Caki2 (cell line): ENCODE data around the gene KIAA0825. TPM values are rescaled to one million over a fixed set of nuclear protein-coding genes. Genes with fewer than 3 reads are reported as not detected.

Source experiments
- DNase-seq: peaks from one replicate; pipeline ENCODE4 v3.0.0-alpha.2; 2015; ENCODE audit warnings: low read depth
- in situ Hi-C: cut with HindIII; loops from 2 replicates; pipeline ENCODE4 v1.10.0; 2016; ENCODE audit warnings: low sequenced_read_pairs, low pct_unique_long_range_greater_than_20kb, mixed read lengths
- total RNA-seq: library from RNA; depleted of rRNA; stranded (reverse); fragments of >200 nt; shearing (Covaris generic); gene quantifications from 2 replicates; pipeline ENCODE4 v1.2.3, GENCODE V29; 2014; ENCODE audit warnings: low replicate concordance

The KIAA0825 gene
- total RNA-seq, 1 experiment from 2014 or later: 0.07 TPM

GRCh38 chr5:94308442-94308841 is 310.0 kb downstream of the KIAA0825 start:
- no peak for DNase-seq
- in situ Hi-C loops: no loop called here

- in situ Hi-C loops: no loop called here
- DNase-seq: no peak
Observed at GRCh38 chr5:94304146-94304545, 314.3 kb downstream of the KIAA0825 start.

- no peak for DNase-seq
- in situ Hi-C loops: no loop called here
Observed at GRCh38 chr5:94288937-94289336, 329.5 kb downstream of the KIAA0825 start.

GRCh38 chr5:94285984-94286383 is 332.4 kb downstream of the KIAA0825 start:
- in situ Hi-C loops: no loop called here
- DNase-seq: no peak

- DNase-seq: no peak
- in situ Hi-C loops: no loop called here
Observed at GRCh38 chr5:94283093-94283492, 335.3 kb downstream of the KIAA0825 start.

DNA sequence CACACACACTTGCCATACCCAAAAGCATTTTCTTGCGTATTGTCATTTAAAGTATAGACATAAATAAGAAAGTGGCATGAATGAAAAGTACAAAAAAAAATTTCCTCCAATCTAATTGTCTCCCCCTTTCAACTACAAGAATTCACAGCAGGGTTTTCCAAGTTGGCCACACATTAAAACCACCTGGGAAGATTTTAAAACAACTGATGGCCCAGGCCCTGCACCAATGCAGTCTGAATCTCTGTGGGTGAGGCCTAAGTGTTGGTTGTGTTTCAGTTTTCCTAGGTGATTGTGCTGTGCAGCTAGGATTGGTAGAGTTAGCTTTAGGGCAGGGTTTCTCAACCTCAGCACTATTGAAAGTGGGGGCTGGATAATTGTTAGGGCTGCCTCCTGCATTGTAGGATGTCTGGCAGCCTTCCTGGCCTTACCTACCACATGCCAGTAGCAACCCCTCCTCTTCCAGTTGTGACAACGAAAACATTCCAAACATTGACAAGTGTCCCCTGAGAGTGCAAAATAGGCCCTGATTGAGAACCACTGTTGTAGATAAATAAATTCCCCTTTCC is 337.1 kb downstream of the KIAA0825 start:
- in situ Hi-C loops: no loop called here
- DNase-seq: no peak

GRCh38 chr5:94276751-94277150 is 341.7 kb downstream of the KIAA0825 start:
- in situ Hi-C loops: no loop called here
- no peak for DNase-seq

DNA sequence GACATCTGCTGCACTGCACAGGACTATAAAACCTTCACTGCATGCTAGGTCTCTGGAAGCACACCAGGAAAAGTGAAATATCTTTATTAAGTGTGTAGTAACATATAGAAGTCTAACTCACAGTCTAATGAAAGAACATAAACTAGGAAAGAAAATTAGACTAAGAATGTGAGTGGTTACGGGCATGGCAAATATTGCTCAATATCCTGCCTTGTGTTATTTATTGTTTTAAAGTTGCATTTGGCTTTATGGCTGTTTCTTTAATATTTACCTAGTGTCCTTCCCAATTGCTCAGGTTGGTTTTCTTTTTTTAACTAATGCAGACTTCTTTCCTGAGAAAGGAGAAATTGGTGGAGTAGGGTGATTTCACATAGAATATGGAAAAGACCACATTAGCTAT is 342.4 kb downstream of the KIAA0825 start:
- DNase-seq: no peak
- in situ Hi-C loops: no loop called here

DNA sequence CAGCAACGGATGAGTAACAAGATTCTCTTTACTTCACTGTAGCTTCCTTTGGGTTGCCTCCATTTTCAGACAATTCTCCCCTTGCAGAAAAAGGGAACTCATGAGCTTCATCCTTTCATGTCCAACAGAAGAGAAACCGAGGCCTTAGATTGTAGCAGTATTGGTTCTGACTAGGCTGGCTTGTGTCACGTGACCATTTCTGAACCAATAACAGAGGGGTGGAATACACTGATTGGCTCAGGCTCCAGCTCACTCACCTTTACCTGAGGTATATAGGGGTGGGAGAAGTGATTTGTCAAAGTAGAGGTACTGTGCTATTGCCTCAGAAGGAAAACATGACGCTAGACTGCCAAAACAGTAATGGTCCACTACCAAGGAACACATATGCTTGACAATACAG is 343.7 kb downstream of the KIAA0825 start:
- DNase-seq: no peak
- in situ Hi-C loops: no loop called here

DNA sequence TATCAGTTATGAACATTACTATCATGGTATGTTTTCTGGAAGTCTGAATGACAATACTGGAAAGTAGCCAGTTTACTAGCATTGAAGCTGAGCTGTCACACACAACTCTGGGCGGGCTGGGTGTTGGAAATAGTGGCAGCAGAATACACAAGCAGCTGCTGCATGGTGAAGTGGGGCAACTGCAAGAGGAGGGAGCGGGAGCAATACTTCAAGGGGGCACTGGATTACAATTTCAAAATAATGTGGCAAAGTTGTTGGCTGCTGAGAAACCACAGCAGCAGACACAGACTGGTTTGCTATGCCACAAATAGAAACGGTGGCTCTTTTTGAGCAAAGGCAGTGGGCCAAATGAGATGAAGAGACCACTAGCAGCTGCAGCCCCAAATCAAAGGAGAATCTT is 350.2 kb downstream of the KIAA0825 start:
- no peak for DNase-seq
- in situ Hi-C loops: no loop called here

DNA sequence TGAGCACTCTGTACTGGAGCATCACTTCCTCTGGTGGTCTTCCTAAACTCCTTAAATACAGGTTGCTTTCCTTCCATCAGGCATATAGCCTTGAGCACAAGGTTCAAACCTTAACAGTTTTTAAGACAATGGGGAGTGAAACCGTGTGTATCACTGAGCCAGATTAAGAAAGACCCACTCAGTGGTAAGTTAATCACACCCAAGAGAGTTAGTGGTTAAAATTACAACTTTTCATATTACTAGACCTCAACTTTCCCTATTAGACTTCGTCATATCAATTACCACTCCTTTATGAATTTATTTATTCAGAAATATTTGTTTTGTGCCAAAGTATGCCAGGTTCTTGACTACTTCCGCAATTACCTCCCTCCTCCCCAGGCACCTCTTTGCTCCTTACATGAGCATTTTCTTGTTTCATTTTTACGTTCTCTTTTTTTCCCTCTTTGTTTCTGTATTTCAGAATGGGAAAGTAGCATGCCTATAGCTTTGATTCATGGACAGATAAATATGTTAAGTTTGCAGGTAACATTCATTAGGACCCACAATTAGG is 351.0 kb downstream of the KIAA0825 start:
- DNase-seq: no peak
- in situ Hi-C loops: no loop called here

DNA sequence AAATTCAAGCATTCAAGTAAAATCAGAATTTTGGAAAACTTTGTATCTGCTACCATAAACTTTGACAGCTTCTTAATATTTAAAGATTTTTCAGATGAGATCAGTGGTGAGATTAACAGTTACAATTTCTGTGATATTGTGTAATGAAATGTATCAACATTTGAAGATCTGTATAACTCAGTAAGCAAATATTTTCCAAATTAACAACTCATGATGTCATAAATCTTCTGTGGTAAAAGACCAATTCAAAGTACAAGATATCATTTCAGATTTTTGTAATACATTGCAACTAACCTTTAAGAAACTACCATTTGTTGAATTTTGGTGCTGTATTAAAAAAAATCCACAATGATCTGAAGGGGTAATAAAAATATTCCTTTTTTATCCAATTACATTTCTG is 352.2 kb downstream of the KIAA0825 start:
- in situ Hi-C loops: no loop called here
- DNase-seq: no peak

GRCh38 chr5:94263068-94263467 is 355.3 kb downstream of the KIAA0825 start:
- no peak for DNase-seq
- in situ Hi-C loops: no loop called here

DNA sequence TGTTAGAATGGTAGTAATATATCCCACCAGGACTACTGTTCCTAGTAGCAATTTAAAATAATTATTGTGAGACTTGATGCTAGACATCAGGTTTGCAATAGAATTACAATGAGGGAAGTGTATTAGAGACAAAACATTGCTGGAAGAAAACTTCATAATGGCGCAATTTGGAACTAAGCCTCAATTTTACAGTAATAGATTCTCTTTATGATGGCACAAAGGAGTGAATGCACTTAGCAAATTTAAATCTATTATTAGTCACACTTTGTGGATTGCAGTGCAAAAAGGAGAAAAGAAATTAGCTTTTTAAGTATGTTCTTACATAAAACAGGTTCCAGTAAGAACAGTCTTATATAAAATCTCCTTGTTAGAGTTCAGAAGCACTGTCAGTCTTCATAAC is 358.3 kb downstream of the KIAA0825 start:
- in situ Hi-C loops: no loop called here
- DNase-seq: no peak

DNA sequence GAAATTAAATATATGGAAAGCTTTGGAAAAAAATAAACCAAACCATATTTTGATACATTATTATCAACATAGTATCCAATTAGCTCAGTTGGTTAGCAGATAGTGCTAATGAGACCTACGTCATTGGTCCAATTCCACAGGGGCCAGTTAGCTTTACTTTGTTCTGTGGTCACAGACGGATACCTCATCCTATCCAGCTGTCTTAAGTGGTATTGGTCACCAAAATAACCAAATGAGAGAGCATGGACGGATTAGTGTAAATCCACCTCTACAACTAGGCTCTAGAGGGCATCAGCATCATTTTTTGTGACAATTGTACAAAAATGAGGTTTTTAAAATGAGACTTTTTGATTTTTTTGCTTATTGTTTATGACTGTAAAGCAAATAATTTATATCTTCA is 364.2 kb downstream of the KIAA0825 start:
- in situ Hi-C loops: no loop called here
- DNase-seq: no peak

- in situ Hi-C loops: no loop called here
- DNase-seq: no peak
Observed at GRCh38 chr5:94250985-94251384, 367.4 kb downstream of the KIAA0825 start.

DNA sequence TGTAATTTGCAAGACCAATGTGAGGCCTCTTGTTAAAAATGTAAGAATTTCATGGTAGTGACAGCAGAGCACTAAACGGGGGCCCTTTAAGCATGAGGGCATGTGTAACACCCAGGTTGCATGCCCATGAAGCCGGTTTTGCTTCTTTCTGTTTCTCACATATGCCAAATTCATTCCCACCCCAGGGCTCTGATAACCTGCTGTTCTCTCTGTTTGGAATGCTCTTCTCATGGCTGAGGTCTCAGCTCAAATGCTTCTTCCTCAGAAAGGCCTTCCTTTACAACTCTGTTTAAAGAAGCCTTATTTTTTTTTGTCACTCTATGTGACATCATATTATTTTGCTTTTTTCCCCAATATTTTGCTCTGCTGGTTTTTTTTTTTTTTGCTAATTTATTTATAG is 369.0 kb downstream of the KIAA0825 start:
- in situ Hi-C loops: no loop called here
- DNase-seq: no peak

DNA sequence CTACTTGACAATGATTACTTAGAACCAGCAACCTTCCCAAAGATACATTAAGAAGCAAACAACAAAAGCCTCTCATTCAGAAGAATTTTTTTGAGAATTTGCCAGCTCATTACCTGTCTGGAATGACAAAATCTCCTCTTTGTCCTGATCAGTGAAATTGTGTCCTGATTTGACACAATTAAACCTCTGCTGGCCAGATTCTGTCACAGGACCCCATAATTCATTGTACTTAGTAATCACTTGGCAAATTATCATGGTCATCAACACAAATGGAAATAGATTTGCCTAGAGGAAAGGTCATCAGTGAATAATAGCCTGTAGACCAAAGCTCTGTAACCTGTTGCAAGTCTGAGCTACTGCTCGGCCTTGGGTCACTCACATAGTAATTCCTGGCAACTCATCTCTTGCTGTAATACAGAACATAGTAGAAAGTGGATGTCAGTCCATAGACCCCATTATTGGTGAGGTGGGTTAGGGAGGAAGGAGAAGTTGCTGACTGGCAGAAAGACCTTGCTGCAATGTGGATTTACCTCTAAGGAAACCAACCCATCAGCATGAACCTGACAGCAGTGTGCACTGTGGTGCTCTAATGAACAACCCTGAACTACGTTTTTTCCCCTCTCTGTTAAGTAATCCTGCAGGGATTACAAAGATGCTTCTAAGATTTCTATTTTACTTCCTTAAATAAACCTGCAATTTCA is 370.1 kb downstream of the KIAA0825 start:
- in situ Hi-C loops: no loop called here
- DNase-seq: no peak

DNA sequence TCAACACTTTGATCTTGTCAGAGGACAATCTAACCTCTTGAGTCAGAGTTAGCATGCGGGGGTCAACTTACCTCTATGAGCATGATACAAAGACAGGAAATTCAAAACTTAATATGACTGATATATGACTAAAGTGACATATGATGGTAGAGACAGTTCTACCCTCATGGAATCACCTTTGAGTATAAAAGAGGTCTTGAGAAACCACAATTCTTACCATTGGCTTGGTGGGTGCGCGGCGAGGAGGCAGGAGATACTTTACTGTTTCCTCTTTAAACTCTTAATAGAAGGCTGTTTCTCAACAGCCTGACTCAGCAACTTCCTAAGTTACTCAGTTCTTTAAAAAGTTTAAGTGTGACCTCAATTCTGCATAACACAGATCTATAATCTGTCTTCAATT is 372.8 kb downstream of the KIAA0825 start:
- no peak for DNase-seq
- in situ Hi-C loops: no loop called here

GRCh38 chr5:94244921-94245320 is 373.5 kb downstream of the KIAA0825 start:
- DNase-seq: no peak
- in situ Hi-C loops: no loop called here
